Mesodermal cell (in vitro differentiated cells): ENCODE results near the gene MAP3K7CL. TPM values are rescaled to one million over a fixed set of nuclear protein-coding genes. Genes with fewer than 3 reads are reported as not detected.

Experiments used
- H3K27ac ChIP-seq: 2 replicates; pipeline ENCODE4 v1.7.0; 2013; ENCODE audit warnings: mild to moderate bottlenecking, low read depth, low read length, moderate library complexity; ENCODE audit not compliant: severe bottlenecking
- H3K36me3 ChIP-seq: 2 replicates; pipeline ENCODE4 v1.7.1; 2013; ENCODE audit warnings: mild to moderate bottlenecking, low read length, moderate library complexity; ENCODE audit not compliant: control insufficient read depth, insufficient read depth
- H3K4me1 ChIP-seq: one replicate; pipeline ENCODE4 v1.7.1; 2013; ENCODE audit warnings: mild to moderate bottlenecking, low read length; ENCODE audit not compliant: insufficient read depth, control insufficient read depth, poor library complexity, severe bottlenecking
- H3K4me3 ChIP-seq: 2 replicates; pipeline ENCODE4 v1.7.0; 2013; ENCODE audit warnings: low read length, control low read depth, mild to moderate bottlenecking; ENCODE audit not compliant: insufficient read depth, poor library complexity, severe bottlenecking; ENCODE audit errors: extremely low read depth
- H3K9me3 ChIP-seq: 2 replicates; pipeline ENCODE4 v1.7.1; 2013; ENCODE audit warnings: mild to moderate bottlenecking, low read length, moderate library complexity; ENCODE audit not compliant: control insufficient read depth
- WGBS, 2 experiments: methylation state at CpG; one replicate each; pipeline ENCODE4 v1.1.5; 2013; ENCODE audit warnings: missing lambda C conversion rate in 2 of 2; ENCODE audit not compliant: insufficient coverage in 2 of 2; 5-methylcytosine and 5-hydroxymethylcytosine counted together
- polyA plus RNA-seq, 2 experiments: library from polyadenylated mRNA; stranded (reverse); fragments of 50-300 nt; gene quantifications; one replicate each; pipeline ENCODE4 v1.2.3, GENCODE V29; 2013

Gene MAP3K7CL, protein sequence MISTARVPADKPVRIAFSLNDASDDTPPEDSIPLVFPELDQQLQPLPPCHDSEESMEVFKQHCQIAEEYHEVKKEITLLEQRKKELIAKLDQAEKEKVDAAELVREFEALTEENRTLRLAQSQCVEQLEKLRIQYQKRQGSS
- 3.2 TPM for polyA plus RNA-seq (2013, experiment 1 of 2)
- 2.4 TPM for polyA plus RNA-seq (2013, experiment 2 of 2)

DNA sequence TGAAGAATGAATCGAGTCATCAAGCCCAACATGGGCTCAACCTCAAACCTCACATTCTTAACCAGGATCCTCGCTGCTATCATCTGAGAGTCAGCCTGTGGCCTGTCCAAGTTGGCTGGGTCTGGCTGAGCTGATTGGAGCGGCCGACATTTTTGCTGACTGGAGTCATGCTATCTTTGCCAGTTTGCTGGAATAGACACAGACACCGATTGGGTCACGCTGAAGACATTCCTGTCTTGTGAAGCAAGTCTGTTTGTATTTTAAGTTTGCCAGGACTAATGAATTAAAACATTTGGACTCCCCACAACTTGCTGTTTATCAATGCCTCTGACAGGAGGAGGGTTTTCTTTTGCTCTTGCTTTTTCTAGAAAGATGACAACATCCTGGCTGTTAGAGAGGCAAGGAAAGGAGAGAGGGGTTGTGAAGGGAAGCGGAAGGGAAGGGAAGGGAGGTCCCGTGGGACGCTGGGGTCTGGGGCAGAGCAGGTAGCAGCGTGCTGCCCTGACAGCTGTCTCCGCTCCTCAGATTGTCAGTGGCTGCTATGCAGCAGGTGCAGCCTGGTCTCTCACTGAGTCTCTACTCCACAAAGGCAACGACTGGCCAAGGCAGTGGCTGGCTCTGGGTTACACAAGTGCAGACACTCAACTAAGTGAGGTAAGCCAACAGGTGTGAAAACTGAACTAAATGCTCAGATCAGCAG is at the start of gene MAP3K7CL:
TSS of gene MAP3K7CL (plus strand) at position 375 of the 700 bp plus-strand sequence. CDS start 2,701 bp downstream, outside the sequence.
- Histone ChIP-seq H3K4me1 (peaks cover 14% of the 10 kb centered on the region), H3K36me3 (no peaks in the 10 kb centered on the region), H3K4me3 (no peak within 1 kb of the TSS), H3K9me3 (peaks cover 10% of the 10 kb centered on the region), H3K27ac (peak within 1 kb of the TSS; percentile 78)
- 88 to 91% methylated on average over 11 to 12 of the region's 12 CpGs for WGBS, 2 experiments

DNA sequence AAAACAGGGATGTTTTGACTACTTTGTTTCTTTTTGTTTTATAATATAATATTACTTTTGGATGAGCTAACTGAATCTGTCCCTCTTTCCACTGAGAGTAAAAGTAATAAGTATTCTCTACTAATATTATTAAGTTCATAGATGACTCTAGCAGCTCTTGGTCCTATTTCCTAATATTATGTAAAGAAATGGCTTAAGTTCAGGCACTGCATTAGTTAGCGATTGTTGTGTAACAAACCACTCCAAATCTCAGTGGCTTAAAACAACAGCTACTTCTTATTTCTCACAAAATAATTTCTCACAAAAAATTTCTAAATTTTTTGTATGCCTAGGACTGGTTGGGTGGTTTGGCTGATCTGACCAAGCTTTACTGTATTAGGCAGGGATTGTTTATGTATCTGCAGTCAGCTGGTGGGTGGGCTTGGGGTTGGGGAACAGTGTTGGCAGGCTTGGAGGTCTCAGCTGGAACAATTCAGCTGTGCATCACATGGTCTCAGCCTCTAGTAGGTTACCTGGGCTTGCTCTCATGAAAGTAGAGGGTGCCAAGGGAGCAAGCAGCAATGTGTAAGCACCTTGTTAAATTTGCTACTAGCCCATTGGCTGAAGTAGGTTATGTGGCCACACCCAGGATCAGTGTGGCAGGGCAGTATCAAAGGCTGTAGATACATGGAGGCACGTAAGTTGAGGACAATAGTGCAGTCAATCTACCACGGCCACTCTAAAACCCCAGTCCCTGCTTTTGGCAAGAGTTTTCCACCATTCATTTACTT is 48.2 kb upstream of the MAP3K7CL start:
- no peaks in the 10 kb centered on the region for H3K4me1 ChIP-seq
- no peak overlapping the region for H3K27ac ChIP-seq
- no peaks in the 10 kb centered on the region for H3K9me3 ChIP-seq
- whole genome bisulfite sequencing, 2 experiments = 92% methylated on average over 2 of the region's 3 CpGs; no CpG with 5 or more reads in 1 of the 2 experiments
- H3K4me3 ChIP-seq = no peak overlapping the region
- no peaks in the 10 kb centered on the region for H3K36me3 ChIP-seq

DNA sequence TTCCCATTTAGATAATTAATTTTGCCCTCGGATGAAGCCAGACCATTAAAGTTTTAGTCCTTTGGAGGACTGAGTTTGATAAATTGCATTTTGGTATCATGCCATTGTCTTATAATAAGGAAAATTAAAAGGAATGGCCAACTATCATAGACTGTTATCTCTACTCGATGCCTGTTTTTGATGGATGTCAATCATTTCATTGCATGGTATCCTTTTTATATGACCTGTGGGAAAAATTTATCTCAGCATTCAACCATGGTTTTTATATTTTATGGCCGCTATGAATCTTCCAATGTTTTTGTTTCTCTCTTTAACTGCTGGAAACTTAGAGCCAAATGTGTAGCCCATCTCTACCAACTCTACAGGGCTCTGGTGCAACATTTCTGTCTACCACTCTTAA is 47.1 kb upstream of the MAP3K7CL start:
- Histone ChIP-seq H3K9me3 (no peaks in the 10 kb centered on the region), H3K4me3 (no peak overlapping the region), H3K36me3 (no peaks in the 10 kb centered on the region), H3K4me1 (no peaks in the 10 kb centered on the region), H3K27ac (no peak overlapping the region)
- 88 to 93% methylated on average over 1 to 2 of the region's 3 CpGs for WGBS, 2 experiments

DNA sequence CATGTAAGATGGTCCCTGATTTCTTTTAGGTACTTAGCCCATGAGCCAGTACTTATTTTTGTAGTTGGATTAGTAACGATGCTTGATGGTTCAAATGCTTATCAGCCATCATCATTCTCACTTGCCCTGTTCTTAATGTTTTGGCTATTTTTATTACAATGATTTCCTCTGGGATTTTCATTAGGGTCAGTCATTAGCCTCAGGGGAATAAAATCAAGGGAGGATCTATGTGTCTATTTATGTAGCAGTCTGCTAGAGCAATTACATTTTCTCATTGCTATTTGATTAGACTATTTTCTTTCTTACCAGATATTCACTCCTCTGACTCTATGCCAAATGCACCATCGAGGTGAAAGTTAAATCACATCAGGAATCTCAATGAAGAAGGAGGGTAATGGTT is 46.1 kb upstream of the MAP3K7CL start:
- no peaks in the 10 kb centered on the region for H3K9me3 ChIP-seq
- H3K27ac ChIP-seq = no peak overlapping the region
- no peaks in the 10 kb centered on the region for H3K4me1 ChIP-seq
- WGBS, 2 experiments = no CpG with 5 or more reads among the region's 2 CpGs
- no peak overlapping the region for H3K4me3 ChIP-seq
- no peaks in the 10 kb centered on the region for H3K36me3 ChIP-seq

DNA sequence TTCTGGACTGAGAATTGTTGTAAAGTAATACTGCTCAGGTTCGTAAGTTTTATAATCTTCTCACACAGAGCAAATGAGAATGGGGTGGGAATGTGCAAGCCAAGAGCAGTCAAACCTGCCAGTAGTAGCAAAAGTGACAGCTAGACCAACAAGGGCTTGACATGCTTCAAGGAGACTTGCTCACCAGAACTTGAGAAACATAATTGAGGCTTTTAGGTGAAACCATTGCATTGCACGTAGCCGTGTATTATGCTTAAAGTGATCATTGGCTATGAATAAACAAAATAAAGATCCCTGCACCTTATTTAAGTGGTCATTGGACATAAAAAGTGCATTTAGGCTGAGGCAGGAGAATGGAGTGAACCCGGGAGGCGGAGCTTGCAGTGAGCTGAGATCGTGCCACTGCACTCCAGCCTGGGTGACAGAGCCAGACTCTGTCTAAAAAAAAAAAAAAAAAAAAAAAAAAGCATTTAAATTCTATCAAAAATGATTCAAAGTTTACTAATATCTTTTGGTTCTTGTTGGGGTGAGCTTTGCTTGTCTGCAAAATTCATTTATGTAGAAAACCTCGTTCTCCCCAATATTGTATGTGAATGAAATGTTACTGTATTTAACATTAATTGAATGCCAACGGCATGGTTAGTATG is 45.2 kb upstream of the MAP3K7CL start:
- H3K9me3 ChIP-seq = no peaks in the 10 kb centered on the region
- H3K4me1 ChIP-seq = no peaks in the 10 kb centered on the region
- H3K36me3 ChIP-seq = no peaks in the 10 kb centered on the region
- H3K4me3 ChIP-seq = no peak overlapping the region
- H3K27ac ChIP-seq = no peak overlapping the region
- WGBS, 2 experiments = 100% methylated on average over 2 of the region's 8 CpGs; no CpG with 5 or more reads in 1 of the 2 experiments

DNA sequence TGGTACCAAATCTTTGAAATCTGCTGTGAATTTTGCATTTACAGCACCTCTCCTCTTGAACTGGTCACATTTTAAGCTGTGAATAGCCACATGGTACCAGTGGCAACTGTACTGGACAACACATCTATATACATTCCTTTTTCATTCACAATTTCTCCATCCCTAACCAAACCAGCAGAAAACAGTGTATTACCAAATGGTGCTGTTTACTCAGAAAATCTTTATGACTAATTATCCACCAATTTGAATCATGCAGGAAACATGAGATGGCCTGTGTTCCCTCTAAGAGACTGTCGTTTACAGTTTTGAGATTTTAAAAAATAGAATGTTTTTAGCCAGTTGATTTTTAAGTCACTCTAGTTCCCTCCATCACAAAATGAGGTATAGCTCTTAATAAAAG is 39.4 kb upstream of the MAP3K7CL start:
- Histone ChIP-seq H3K9me3 (no peaks in the 10 kb centered on the region), H3K4me1 (peaks cover 3% of the 10 kb centered on the region), H3K36me3 (no peaks in the 10 kb centered on the region), H3K4me3 (no peak overlapping the region), H3K27ac (no peak overlapping the region)
- no CpG with 5 or more reads among the region's 1 CpG for WGBS, 2 experiments

DNA sequence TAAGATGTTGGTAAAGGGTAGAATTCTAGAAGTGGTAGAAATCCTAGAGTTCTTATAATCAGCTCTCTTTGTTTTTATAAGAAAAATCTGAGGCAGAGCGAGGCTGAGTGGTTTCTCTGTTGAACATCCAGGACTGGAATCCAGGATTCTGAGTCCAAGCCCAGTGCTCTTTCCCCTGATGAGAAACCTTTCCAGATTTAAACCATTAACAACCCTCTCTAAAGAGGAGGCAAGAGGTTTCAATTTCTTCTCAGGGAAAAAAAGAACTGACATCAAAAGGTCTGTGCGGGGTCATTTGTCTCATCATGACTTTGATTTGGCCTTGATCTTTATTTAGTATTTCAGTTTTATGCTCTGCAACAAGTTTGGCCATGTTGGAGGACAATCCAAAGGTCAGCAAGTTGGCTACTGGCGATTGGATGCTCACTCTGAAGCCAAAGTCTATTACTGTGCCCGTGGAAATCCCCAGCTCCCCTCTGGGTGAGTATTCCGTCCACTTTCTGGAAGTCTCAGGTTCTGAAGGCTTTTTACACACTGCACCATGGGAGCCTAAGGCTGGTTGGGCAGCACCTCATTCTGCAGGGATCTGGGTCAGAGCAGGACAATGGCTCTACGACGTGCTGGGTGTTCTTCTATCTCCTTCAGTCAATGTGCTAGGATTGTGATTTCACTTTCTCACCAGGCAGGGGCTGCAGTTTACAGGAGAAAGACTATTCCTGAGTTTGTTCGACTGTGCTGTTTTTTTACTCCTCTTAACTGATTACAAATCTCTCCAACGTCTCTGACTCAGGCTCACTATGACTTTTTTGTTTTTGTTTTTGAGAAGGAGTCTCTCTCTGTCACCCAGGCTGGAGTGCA is 38.1 kb upstream of the MAP3K7CL start:
- Histone ChIP-seq H3K36me3 (no peaks in the 10 kb centered on the region), H3K9me3 (no peaks in the 10 kb centered on the region), H3K27ac (no peak overlapping the region), H3K4me1 (peaks cover 3% of the 10 kb centered on the region), H3K4me3 (no peak overlapping the region)
- 74 to 78% methylated on average over 5 to 8 of the region's 9 CpGs for WGBS, 2 experiments

DNA sequence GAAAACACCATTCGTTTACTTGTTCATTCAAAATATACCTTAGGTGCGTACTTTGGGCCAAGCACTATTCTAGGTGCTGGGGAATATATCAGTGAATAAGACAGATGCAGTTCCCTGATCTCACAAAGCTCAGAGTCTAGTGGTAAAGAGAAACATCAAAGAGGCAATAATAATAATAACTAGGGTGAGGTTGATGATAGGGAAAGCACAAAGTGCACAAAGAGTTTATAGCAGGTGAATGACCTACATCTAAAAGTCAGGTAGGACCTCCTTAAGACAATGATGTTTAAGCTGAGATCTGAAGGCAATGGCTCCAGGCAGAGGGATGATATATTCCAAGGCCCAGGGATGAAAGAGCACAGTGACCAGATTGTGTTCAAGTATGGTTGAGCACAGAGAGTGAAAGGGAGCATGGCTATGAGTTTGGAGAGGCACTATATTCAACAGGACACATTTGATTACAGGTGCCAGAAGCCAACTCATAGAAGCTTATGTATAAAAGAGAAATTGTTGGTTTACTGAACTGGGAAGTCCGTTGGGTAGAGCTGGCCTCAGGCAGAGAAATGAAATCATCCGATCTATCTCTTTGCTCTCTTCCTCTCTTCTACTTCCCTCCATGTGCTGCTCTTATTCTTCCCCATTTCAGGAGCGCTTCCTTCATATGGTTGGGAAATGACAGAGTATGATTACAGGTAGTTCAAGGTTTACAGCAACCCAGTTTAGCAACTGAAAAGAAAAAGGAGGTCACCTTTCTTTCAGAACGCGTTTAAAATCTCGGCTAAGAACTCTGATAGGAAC is 34.0 kb upstream of the MAP3K7CL start:
- 85 to 89% methylated on average over 3 to 4 of the region's 8 CpGs for WGBS, 2 experiments
- Histone ChIP-seq H3K27ac (no peak overlapping the region), H3K4me1 (peaks cover 5% of the 10 kb centered on the region), H3K36me3 (no peaks in the 10 kb centered on the region), H3K9me3 (no peaks in the 10 kb centered on the region), H3K4me3 (no peak overlapping the region)

DNA sequence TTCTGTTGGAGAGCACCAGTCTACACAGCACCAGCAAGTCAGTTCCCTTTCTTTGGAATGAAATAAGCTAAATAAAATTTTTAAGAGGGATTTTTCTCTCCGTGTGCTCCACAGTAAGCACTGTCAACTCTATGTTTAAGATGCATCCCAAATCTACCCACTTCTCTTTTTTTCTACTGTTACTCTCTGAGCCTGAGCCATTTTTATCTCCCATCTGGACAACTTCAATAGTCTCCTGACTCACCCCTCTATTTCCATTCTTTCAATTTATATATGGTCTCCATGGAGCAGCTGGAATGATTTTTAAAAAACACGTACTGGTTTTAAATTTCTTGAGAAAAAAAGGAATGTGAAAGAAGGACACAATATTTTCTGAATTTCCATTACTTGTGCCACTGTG is 32.3 kb upstream of the MAP3K7CL start:
- Histone ChIP-seq H3K9me3 (no peaks in the 10 kb centered on the region), H3K4me1 (peaks cover 4% of the 10 kb centered on the region), H3K4me3 (no peak overlapping the region), H3K27ac (no peak overlapping the region), H3K36me3 (no peaks in the 10 kb centered on the region)
- 86% methylated on average over 1 of the region's 2 CpGs; no CpG with 5 or more reads in 1 of the 2 experiments for WGBS, 2 experiments
